Activated CD8-positive, alpha-beta T cell treated with anti-CD3 and anti-CD28 coated beads, Interleukin-2, amount 10 ng/mL, durations not matched to agents 7 days and 5 days (primary cell): Measurements from ENCODE around the gene ZNF385D. TPM values are rescaled to one million over a fixed set of nuclear protein-coding genes. Genes with fewer than 3 reads are reported as not detected.

Experiments used
- ATAC-seq: fragments of 150-1000 bp; cut with Tn5 transposase; one replicate; pipeline ENCODE4 v1.10.0; 2021; ENCODE audit warnings: moderate library complexity
- CTCF ChIA-PET: fragments of 350-600 bp; sonication (Branson Sonifier 250); formaldehyde crosslinking; loops from one replicate; lab custom pipeline; 2021; ENCODE audit warnings: antibody characterized with exemption; lab: Charles Lee
- POLR2A ChIA-PET: fragments of 350-600 bp; sonication (Branson Sonifier 250); formaldehyde crosslinking; loops from one replicate; lab custom pipeline; 2021; ENCODE audit warnings: antibody characterized with exemption; lab: Charles Lee
- DNase-seq: peaks from one replicate; pipeline ENCODE4 v3.0.0-alpha.2; 2020
- H3K27ac Mint-ChIP-seq: one replicate; pipeline ENCODE4 v1.8.0; 2021; ENCODE audit warnings: mild to moderate bottlenecking, mixed read lengths
- H3K27me3 Mint-ChIP-seq: one replicate; pipeline ENCODE4 v1.8.0; 2021; ENCODE audit warnings: low read depth, mixed read lengths
- H3K36me3 Mint-ChIP-seq: one replicate; pipeline ENCODE4 v1.8.0; 2021; ENCODE audit warnings: low read depth, mixed read lengths
- H3K4me1 Mint-ChIP-seq: one replicate; pipeline ENCODE4 v1.8.0; 2021; ENCODE audit warnings: low read depth, mixed read lengths
- H3K4me3 Mint-ChIP-seq: one replicate; pipeline ENCODE4 v1.8.0; 2021; ENCODE audit warnings: mild to moderate bottlenecking, mixed read lengths
- H3K9me3 Mint-ChIP-seq: one replicate; pipeline ENCODE4 v1.8.0; 2022; ENCODE audit warnings: mixed read lengths; ENCODE audit not compliant: insufficient read depth
- total RNA-seq, 2 experiments: library from RNA; stranded (reverse); gene quantifications; one replicate each; pipeline ENCODE4 v1.2.3, GENCODE V29; 2021

The ZNF385D gene
- total RNA-seq, 2 experiments from 2014 or later, result not detected

DNA sequence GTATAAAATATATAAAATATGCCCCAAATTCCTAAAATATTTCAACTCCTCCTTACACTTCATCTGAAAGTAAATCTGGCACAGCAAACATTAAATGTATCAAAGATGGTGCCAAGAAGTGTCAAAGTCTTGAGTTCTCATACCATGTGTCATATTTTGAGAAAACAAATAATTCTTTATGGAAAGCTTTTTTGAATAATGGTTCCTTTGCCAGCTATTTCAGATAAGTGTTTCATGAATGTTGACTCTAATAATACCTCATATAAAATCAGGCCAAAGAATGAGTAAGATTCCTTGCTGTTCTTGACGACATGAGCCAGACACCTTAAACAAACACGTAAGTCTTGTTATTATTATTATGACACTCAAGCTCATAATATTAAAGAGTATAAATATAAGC is 30.3 kb upstream of the ZNF385D start:
- Mint-ChIP-seq H3K9me3 (no peaks in the 10 kb centered on the region), H3K36me3 (no peaks in the 10 kb centered on the region), H3K27me3 (no peaks in the 10 kb centered on the region), H3K4me1 (no peaks in the 10 kb centered on the region), H3K27ac (no peak overlapping the region), H3K4me3 (no peak overlapping the region)
- CTCF ChIA-PET, result no interaction called here
- DNase-seq (no peak), ATAC-seq (no peak)
- POLR2A ChIA-PET, result no interaction called here

DNA sequence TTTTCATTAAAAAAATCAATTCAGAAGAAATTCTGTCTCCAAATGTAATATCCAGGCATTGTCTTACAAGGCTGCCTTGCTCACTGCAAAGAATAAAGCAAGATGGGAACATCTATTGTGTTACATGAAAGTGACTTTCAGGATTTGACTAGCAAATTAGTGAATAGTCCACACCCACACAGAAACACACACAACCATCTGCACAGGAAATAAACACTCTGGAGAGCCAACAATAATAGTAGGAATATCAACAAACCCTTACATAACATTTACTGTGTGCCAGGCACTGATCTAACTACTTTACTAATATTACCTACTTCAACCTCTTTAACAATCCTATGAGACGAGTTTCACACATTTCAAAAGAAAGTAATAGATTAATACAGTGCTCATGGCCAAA is 28.9 kb upstream of the ZNF385D start:
- ChIA-PET POLR2A (no interaction called here), CTCF (no interaction called here)
- DNase-seq (no peak), ATAC-seq (no peak)
- H3K27ac Mint-ChIP-seq, result no peak overlapping the region
- H3K4me3 Mint-ChIP-seq, result no peak overlapping the region
- no peaks in the 10 kb centered on the region for H3K4me1 Mint-ChIP-seq
- H3K27me3 Mint-ChIP-seq, result no peaks in the 10 kb centered on the region
- H3K9me3 Mint-ChIP-seq, result no peaks in the 10 kb centered on the region
- no peaks in the 10 kb centered on the region for H3K36me3 Mint-ChIP-seq

DNA sequence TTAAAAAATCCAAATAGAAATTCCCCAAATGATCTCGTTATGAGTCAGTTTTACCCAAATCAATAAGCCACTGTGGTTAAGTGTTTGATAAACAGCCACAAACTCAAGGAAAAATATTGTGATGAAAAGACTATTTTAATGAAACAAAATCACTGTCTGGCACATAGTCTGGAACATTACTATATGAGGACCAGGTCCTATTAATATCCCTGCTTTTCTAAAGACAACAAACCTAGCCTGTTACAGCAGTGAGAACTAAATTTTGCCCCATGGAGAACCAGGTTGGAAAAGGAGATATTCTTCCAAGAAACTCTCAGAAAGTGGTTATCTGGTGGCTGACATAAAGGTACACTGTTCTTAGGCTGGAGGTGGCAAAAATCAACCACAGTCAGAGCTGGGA is 27.7 kb upstream of the ZNF385D start:
- Mint-ChIP-seq H3K36me3 (no peaks in the 10 kb centered on the region), H3K4me3 (no peak overlapping the region), H3K4me1 (no peaks in the 10 kb centered on the region), H3K9me3 (no peaks in the 10 kb centered on the region), H3K27ac (no peak overlapping the region), H3K27me3 (no peaks in the 10 kb centered on the region)
- ATAC-seq, result no peak
- ChIA-PET POLR2A (no interaction called here), CTCF (no interaction called here)
- no peak for DNase-seq

- ChIA-PET CTCF (no interaction called here), POLR2A (no interaction called here)
- H3K4me3 Mint-ChIP-seq, result no peak overlapping the region
- no peaks in the 10 kb centered on the region for H3K9me3 Mint-ChIP-seq
- H3K4me1 Mint-ChIP-seq, result no peaks in the 10 kb centered on the region
- no peak for DNase-seq
- no peak overlapping the region for H3K27ac Mint-ChIP-seq
- ATAC-seq, result no peak
- no peaks in the 10 kb centered on the region for H3K27me3 Mint-ChIP-seq
- no peaks in the 10 kb centered on the region for H3K36me3 Mint-ChIP-seq
These were observed 26.8 kb upstream of the ZNF385D start for GRCh38 chr3:21777821-21778220.

- ChIA-PET CTCF (no interaction called here), POLR2A (no interaction called here)
- no peak for DNase-seq
- no peaks in the 10 kb centered on the region for H3K36me3 Mint-ChIP-seq
- no peaks in the 10 kb centered on the region for H3K27me3 Mint-ChIP-seq
- no peaks in the 10 kb centered on the region for H3K4me1 Mint-ChIP-seq
- no peak overlapping the region for H3K27ac Mint-ChIP-seq
- peaks cover 4% of the 10 kb centered on the region for H3K9me3 Mint-ChIP-seq
- no peak for ATAC-seq
- no peak overlapping the region for H3K4me3 Mint-ChIP-seq
These were observed 15.0 kb upstream of the ZNF385D start for GRCh38 chr3:21766002-21766401.

GRCh38 chr3:21755896-21756295 is 4.9 kb upstream of the ZNF385D start:
- Mint-ChIP-seq H3K9me3 (peaks cover 6% of the 10 kb centered on the region), H3K36me3 (no peaks in the 10 kb centered on the region), H3K27ac (no peak overlapping the region), H3K4me3 (no peak overlapping the region), H3K4me1 (no peaks in the 10 kb centered on the region), H3K27me3 (no peaks in the 10 kb centered on the region)
- ChIA-PET CTCF (no interaction called here), POLR2A (no interaction called here)
- ATAC-seq (no peak), DNase-seq (no peak)

- Mint-ChIP-seq H3K27ac (no peak overlapping the region), H3K4me3 (no peak overlapping the region), H3K4me1 (no peaks in the 10 kb centered on the region), H3K9me3 (peaks cover 6% of the 10 kb centered on the region), H3K36me3 (no peaks in the 10 kb centered on the region), H3K27me3 (no peaks in the 10 kb centered on the region)
- DNase-seq (no peak), ATAC-seq (no peak)
- POLR2A ChIA-PET, result no interaction called here
- CTCF ChIA-PET, result no interaction called here
These were observed 3.8 kb upstream of the ZNF385D start for GRCh38 chr3:21754839-21755238.

DNA sequence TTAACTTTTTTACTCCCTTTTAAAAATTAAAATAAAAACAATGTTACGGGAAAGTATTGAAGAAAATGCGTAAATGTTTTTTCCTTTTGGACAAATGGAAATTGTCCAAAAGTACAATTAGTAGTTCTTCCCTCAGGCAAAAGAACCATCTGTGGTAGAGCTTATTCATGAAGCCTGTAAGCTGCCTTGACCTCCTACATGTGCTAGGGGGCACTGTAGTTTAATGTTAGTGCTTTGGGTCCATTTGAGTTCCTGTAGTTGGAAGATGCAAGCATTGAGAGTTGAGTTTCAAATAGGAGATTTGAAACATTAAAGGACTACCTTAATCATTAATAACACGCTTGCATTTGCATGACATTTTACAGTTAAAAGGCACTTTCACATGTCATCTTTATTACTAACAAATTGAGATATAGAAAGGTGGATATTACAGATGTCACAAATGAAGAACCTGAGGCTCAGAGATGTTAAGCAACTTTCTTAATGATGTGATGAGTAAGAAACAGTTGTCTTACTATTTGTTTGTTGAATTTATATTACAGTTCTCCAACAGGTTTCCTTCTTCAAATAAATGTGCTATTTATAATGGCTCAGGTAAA is 1.8 kb upstream of the ZNF385D start:
- Mint-ChIP-seq H3K27ac (no peak overlapping the region), H3K4me1 (no peaks in the 10 kb centered on the region), H3K4me3 (no peak overlapping the region), H3K9me3 (peaks cover 6% of the 10 kb centered on the region), H3K36me3 (no peaks in the 10 kb centered on the region), H3K27me3 (no peaks in the 10 kb centered on the region)
- ChIA-PET CTCF (no interaction called here), POLR2A (no interaction called here)
- no peak for ATAC-seq
- DNase-seq, result no peak

DNA sequence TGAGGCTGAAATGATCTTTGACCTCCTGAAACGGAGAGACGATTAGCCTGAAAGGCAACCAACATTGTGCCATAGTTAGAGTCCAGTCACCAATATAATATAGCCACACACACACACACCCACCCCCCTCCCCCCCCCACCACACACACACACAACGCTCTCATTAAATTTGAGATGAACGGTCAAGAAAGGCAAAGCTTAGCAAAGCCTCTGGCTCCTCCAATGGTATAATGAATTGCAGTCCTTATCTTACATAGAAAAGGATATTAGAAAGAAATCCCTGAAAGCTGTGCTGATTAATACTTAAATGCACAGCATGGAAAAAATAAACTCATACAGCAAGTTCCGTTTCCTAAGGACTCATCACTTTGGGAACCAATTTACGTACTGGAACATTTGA is 876 bp upstream of the ZNF385D start:
- H3K27ac Mint-ChIP-seq, result no peak overlapping the region

DNA sequence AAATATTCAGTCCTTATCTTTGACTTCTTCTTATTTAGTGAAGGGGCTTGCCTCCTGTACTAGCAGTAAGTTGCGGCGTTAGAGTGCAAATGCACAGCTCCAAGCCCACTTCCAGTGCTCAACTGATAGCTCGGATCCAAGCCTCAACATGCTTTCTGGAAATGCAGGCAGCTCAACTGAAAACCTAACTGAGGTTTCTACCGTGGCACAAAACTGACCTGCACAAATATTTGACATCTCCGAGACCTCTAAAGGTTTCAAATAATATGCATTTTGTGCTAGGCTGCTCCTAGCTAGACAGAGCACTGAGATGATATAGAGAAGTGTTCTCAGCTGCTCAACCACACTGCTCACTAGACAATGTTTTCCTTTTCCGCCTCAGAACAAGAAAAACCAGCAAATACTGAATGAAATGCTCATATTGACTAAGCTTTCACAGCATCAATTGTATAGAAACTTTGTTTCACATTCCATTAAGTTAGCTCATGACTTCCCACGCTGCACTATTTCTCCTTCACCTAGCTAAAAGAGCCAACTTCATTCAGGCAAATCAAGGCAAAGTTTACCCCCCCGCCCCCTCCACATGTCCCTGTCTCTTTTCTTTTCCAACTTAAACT is 822 bp downstream of the ZNF385D start:
- DNase-seq, result no peak
- Mint-ChIP-seq H3K36me3 (no peaks in the 10 kb centered on the region), H3K27ac (no peak overlapping the region), H3K9me3 (no peaks in the 10 kb centered on the region), H3K27me3 (no peaks in the 10 kb centered on the region), H3K4me1 (no peaks in the 10 kb centered on the region), H3K4me3 (no peak overlapping the region)
- ATAC-seq, result no peak
- POLR2A ChIA-PET, result no interaction called here
- CTCF ChIA-PET, result no interaction called here

More for the DNA sequence above, 876 bp upstream of the ZNF385D start:
- Mint-ChIP-seq H3K4me1 (no peaks in the 10 kb centered on the region), H3K4me3 (no peak overlapping the region), H3K27me3 (no peaks in the 10 kb centered on the region), H3K9me3 (peaks cover 6% of the 10 kb centered on the region), H3K36me3 (no peaks in the 10 kb centered on the region)
- ChIA-PET CTCF (no interaction called here), POLR2A (no interaction called here)
- no peak for ATAC-seq
- DNase-seq, result no peak

- Mint-ChIP-seq H3K27ac (no peak overlapping the region), H3K9me3 (peaks cover 4% of the 10 kb centered on the region), H3K36me3 (no peaks in the 10 kb centered on the region), H3K4me3 (no peak overlapping the region), H3K27me3 (no peaks in the 10 kb centered on the region), H3K4me1 (no peaks in the 10 kb centered on the region)
- POLR2A ChIA-PET, result no interaction called here
- CTCF ChIA-PET, result no interaction called here
- no peak for ATAC-seq
- no peak for DNase-seq
These were observed 2.9 kb downstream of the ZNF385D start for GRCh38 chr3:21747966-21748555.

- Mint-ChIP-seq H3K27me3 (no peaks in the 10 kb centered on the region), H3K4me1 (no peaks in the 10 kb centered on the region), H3K27ac (no peak overlapping the region), H3K4me3 (no peak overlapping the region), H3K9me3 (peaks cover 4% of the 10 kb centered on the region), H3K36me3 (no peaks in the 10 kb centered on the region)
- DNase-seq, result no peak
- POLR2A ChIA-PET, result no interaction called here
- CTCF ChIA-PET, result no interaction called here
- no peak for ATAC-seq
These were observed 3.6 kb downstream of the ZNF385D start for GRCh38 chr3:21747376-21747775.
